ENCODE measurements around the gene TDO2. TPM values are rescaled to one million over a fixed set of nuclear protein-coding genes. Genes with fewer than 3 reads are reported as not detected.

The TDO2 gene
- total and polyA plus RNA-seq, 2 of the 13 experiments (the other 11 are each of a cell fraction or from before 2014, with no cell fraction given) = not detected

- H4K20me1 ChIP-seq (ENCODE audit: insufficient read depth, low read length) = no peaks in the 10 kb centered on the region
- H3K27me3 ChIP-seq (ENCODE audit: control insufficient read depth in 1 of 2, insufficient read depth in 2 of 2, low read length in 2 of 2) = no peaks in the 10 kb centered on the region
- no peaks in the 10 kb centered on the region for H3K4me1 ChIP-seq (ENCODE audit: insufficient read depth, low read length)
- H3K4me3 ChIP-seq (replicated peaks in 1 of 3; ENCODE audit: insufficient read depth in 1 of 3, low read depth in 2 of 3, low read length in 3 of 3) = no peak overlapping the region
- H3K79me2 ChIP-seq (ENCODE audit: insufficient read depth, low read length) = no peaks in the 10 kb centered on the region
- in situ Hi-C loops (cut with HindIII; ENCODE audit: extremely low pct_ligation_motif_present, low pct_unique_long_range_greater_than_20kb) = no loop called here
- WGBS (ENCODE audit: low lambda C conversion rate) = 23% methylated on average over 3 of the region's 3 CpGs
- H3K4me2 ChIP-seq (ENCODE audit: low read depth, low read length) = no peak overlapping the region
- H2AFZ ChIP-seq (ENCODE audit: low read length) = no peak overlapping the region
- H3K27ac ChIP-seq (ENCODE audit: extremely low read length, insufficient read depth, low read length) = no peak overlapping the region
- H3K9ac ChIP-seq (ENCODE audit: insufficient read depth, low read depth, low read length) = no peak overlapping the region
- no TSS peak for BruUV-seq (replicated peaks)
- H3K36me3 ChIP-seq (replicated peaks in 1 of 2; ENCODE audit: control insufficient read depth in 1 of 2, insufficient read depth in 2 of 2, low read length in 2 of 2) = no peaks in the 10 kb centered on the region
- POLR2A ChIA-PET = no interaction called here
- FAIRE-seq (no peak), ATAC-seq (no peak), DNase-seq (ENCODE audit: low spot score) (no peak)
- TF ChIP-seq NR2C2 (CRISPR knock-in tag; IDR thresholded peaks at IDR 0.05; ENCODE audit: borderline replicate concordance) (no peak), ZNF543 (CRISPR knock-in tag; IDR thresholded peaks at IDR 0.05) (no peak), PCBP1 (IDR thresholded peaks at IDR 0.05; ENCODE audit: borderline replicate concordance, low read depth, low read length) (peak; percentile 83; the same call in 1 of the 2 replicates), ADNP (CRISPR knock-in tag; IDR thresholded peaks at IDR 0.05) (no peak), JUNB (CRISPR knock-in tag; IDR thresholded peaks at IDR 0.05; ENCODE audit: borderline replicate concordance) (no peak), ZBTB44 (CRISPR knock-in tag; IDR thresholded peaks at IDR 0.05) (no peak), HNRNPK (IDR thresholded peaks at IDR 0.05; ENCODE audit: low read depth, low read length, poor library complexity, severe bottlenecking) (peak; percentile 94)
- intact Hi-C loops (cut with micrococcal nuclease; ENCODE audit: unreplicated experiment) = no loop called here
- CTCF ChIA-PET (ENCODE audit: low intra/inter-chr PET ratio, low total read pairs) = no interaction called here
- no peaks in the 10 kb centered on the region for H3K9me3 ChIP-seq (ENCODE audit: low read length)
Observed at GRCh38 chr4:155909615-155910226, 6.2 kb downstream of the TDO2 start.

All from HepG2 (cell line).